Stimulated activated naive B cell treated with anti-CD40 and anti-IgM and Interleukin-4, amounts not matched to agents 10 μg/mL and 1 μg/mL and 100 μg/mL, for 72 hours (primary cell): ENCODE measurements around the gene ZNF668.

Experiments used
- ATAC-seq, 2 donors: fragments of 150-1000 bp; cut with Tn5 transposase; replicated peaks; 2 replicates each; pipeline ENCODE4 v1.10.0; 2021; ENCODE audit warnings: moderate library complexity in 1 of 2
- DNase-seq: peaks from one replicate; pipeline ENCODE4 v3.0.0; 2021
- H3K27ac Mint-ChIP-seq: one replicate; pipeline ENCODE4 v1.8.0; 2022; ENCODE audit warnings: mild to moderate bottlenecking, mixed read lengths
- H3K27me3 Mint-ChIP-seq, 2 donors: one replicate each; pipeline ENCODE4 v1.8.0; 2022; ENCODE audit warnings: mixed read lengths in 2 of 2
- H3K36me3 Mint-ChIP-seq, 2 donors: one replicate each; pipeline ENCODE4 v1.8.0; 2022; ENCODE audit warnings: mixed read lengths in 2 of 2, mild to moderate bottlenecking in 1 of 2
- H3K4me1 Mint-ChIP-seq, 2 donors: one replicate each; pipeline ENCODE4 v1.8.0; 2022; ENCODE audit warnings: mixed read lengths in 2 of 2, mild to moderate bottlenecking in 1 of 2
- H3K4me3 Mint-ChIP-seq, 2 donors: one replicate each; pipeline ENCODE4 v1.8.0; 2022; ENCODE audit warnings: mild to moderate bottlenecking in 2 of 2, mixed read lengths in 2 of 2, moderate library complexity in 1 of 2
- H3K9me3 Mint-ChIP-seq, 2 donors: one replicate each; pipeline ENCODE4 v1.8.0; 2022; ENCODE audit warnings: mixed read lengths in 2 of 2, mild to moderate bottlenecking in 1 of 2

Gene ZNF668

GRCh38 chr16:31088459-31089183 is 14.6 kb upstream of the ZNF668 start, which contains the start of gene PRSS53:
PRSS53 (minus strand) TSS chr16:31088943; CDS start chr16:31088809, 134 bp downstream.
- Mint-ChIP-seq H3K9me3 (no peaks in the 10 kb centered on the region), H3K4me3 (no peak within 1 kb of the TSS), H3K36me3 (peaks cover 6 to 18% of the 10 kb centered on the region in 2 donors), H3K27ac (peak within 1 kb of the TSS; percentile 37), H3K4me1 (peaks cover 10% of the 10 kb centered on the region in 2 donors), H3K27me3 (no peaks in the 10 kb centered on the region)
- DNase-seq (no peak), ATAC-seq (no peak)

- Mint-ChIP-seq H3K36me3 (peaks cover 6 to 20% of the 10 kb centered on the region in 2 donors), H3K27me3 (no peaks in the 10 kb centered on the region), H3K27ac (no peak overlapping the region)
These were observed 13.9 kb upstream of the ZNF668 start for GRCh38 chr16:31087971-31088370.

GRCh38 chr16:31087481-31087880 is 13.4 kb upstream of the ZNF668 start:
- H3K4me1 Mint-ChIP-seq = peaks cover 9% of the 10 kb centered on the region in 2 donors
- H3K27me3 Mint-ChIP-seq = no peaks in the 10 kb centered on the region
- ATAC-seq (no peak), DNase-seq (no peak)
- peaks cover 6 to 22% of the 10 kb centered on the region in 2 donors for H3K36me3 Mint-ChIP-seq
- H3K4me3 Mint-ChIP-seq = no peak overlapping the region
- no peaks in the 10 kb centered on the region for H3K9me3 Mint-ChIP-seq
- no peak overlapping the region for H3K27ac Mint-ChIP-seq

More at GRCh38 chr16:31087971-31088370, 13.9 kb upstream of the ZNF668 start:
- Mint-ChIP-seq H3K4me3 (no peak overlapping the region), H3K9me3 (no peaks in the 10 kb centered on the region), H3K4me1 (peaks cover 5 to 9% of the 10 kb centered on the region in 2 donors)
- no peak for DNase-seq
- no peak for ATAC-seq

GRCh38 chr16:31086629-31086906 is 12.5 kb upstream of the ZNF668 start:
- H3K9me3 Mint-ChIP-seq = no peaks in the 10 kb centered on the region
- H3K27me3 Mint-ChIP-seq = no peaks in the 10 kb centered on the region
- DNase-seq (no peak), ATAC-seq (no peak)
- peaks cover 11 to 18% of the 10 kb centered on the region in 2 donors for H3K4me1 Mint-ChIP-seq
- H3K4me3 Mint-ChIP-seq = no peak overlapping the region
- H3K27ac Mint-ChIP-seq = no peak overlapping the region
- H3K36me3 Mint-ChIP-seq = peaks cover 10 to 27% of the 10 kb centered on the region in 2 donors

GRCh38 chr16:31085873-31086628 is 12.0 kb upstream of the ZNF668 start:
- no peaks in the 10 kb centered on the region for H3K9me3 Mint-ChIP-seq
- no peak overlapping the region for H3K4me3 Mint-ChIP-seq
- no peaks in the 10 kb centered on the region for H3K27me3 Mint-ChIP-seq
- peaks cover 11 to 24% of the 10 kb centered on the region in 2 donors for H3K4me1 Mint-ChIP-seq
- H3K36me3 Mint-ChIP-seq = peaks cover 12 to 27% of the 10 kb centered on the region in 2 donors
- no peak overlapping the region for H3K27ac Mint-ChIP-seq
- ATAC-seq (no peak), DNase-seq (no peak)

GRCh38 chr16:31085411-31085810 is 11.4 kb upstream of the ZNF668 start:
- Mint-ChIP-seq H3K9me3 (no peaks in the 10 kb centered on the region), H3K27ac (no peak overlapping the region), H3K27me3 (no peaks in the 10 kb centered on the region), H3K4me1 (peaks cover 12 to 24% of the 10 kb centered on the region in 2 donors), H3K36me3 (peaks cover 18 to 23% of the 10 kb centered on the region in 2 donors), H3K4me3 (no peak overlapping the region)
- DNase-seq (no peak), ATAC-seq (no peak)

GRCh38 chr16:31084584-31085302 is 10.7 kb upstream of the ZNF668 start:
- no peak overlapping the region for H3K4me3 Mint-ChIP-seq
- ATAC-seq (peak in 1 of 2 donors; percentile 6), DNase-seq (no peak)
- peak overlapping the region; percentile 80 for H3K27ac Mint-ChIP-seq
- H3K27me3 Mint-ChIP-seq = no peaks in the 10 kb centered on the region
- peaks cover 22 to 26% of the 10 kb centered on the region in 2 donors for H3K36me3 Mint-ChIP-seq
- H3K4me1 Mint-ChIP-seq = peaks cover 14 to 26% of the 10 kb centered on the region in 2 donors
- no peaks in the 10 kb centered on the region for H3K9me3 Mint-ChIP-seq

GRCh38 chr16:31083981-31084380 is 9.9 kb upstream of the ZNF668 start:
- H3K9me3 Mint-ChIP-seq = no peaks in the 10 kb centered on the region
- peaks cover 17 to 26% of the 10 kb centered on the region in 2 donors for H3K4me1 Mint-ChIP-seq
- H3K27me3 Mint-ChIP-seq = no peaks in the 10 kb centered on the region
- no peak for DNase-seq
- ATAC-seq = no peak
- peaks cover 22 to 30% of the 10 kb centered on the region in 2 donors for H3K36me3 Mint-ChIP-seq
- no peak overlapping the region for H3K4me3 Mint-ChIP-seq
- H3K27ac Mint-ChIP-seq = peak overlapping the region; percentile 80

- Mint-ChIP-seq H3K27me3 (no peaks in the 10 kb centered on the region), H3K9me3 (no peaks in the 10 kb centered on the region), H3K4me3 (no peak overlapping the region), H3K4me1 (peaks cover 20 to 26% of the 10 kb centered on the region in 2 donors), H3K36me3 (peaks cover 22 to 34% of the 10 kb centered on the region in 2 donors), H3K27ac (no peak overlapping the region)
- ATAC-seq = no peak
- no peak for DNase-seq
These were observed 9.5 kb upstream of the ZNF668 start for GRCh38 chr16:31083556-31083955.

GRCh38 chr16:31083081-31083480 is 9.0 kb upstream of the ZNF668 start:
- H3K4me3 Mint-ChIP-seq = no peak overlapping the region
- ATAC-seq (no peak), DNase-seq (no peak)
- H3K4me1 Mint-ChIP-seq = peaks cover 20 to 26% of the 10 kb centered on the region in 2 donors
- peaks cover 23 to 39% of the 10 kb centered on the region in 2 donors for H3K36me3 Mint-ChIP-seq
- no peaks in the 10 kb centered on the region for H3K9me3 Mint-ChIP-seq
- H3K27me3 Mint-ChIP-seq = no peaks in the 10 kb centered on the region
- no peak overlapping the region for H3K27ac Mint-ChIP-seq

GRCh38 chr16:31082368-31083045 is 8.5 kb upstream of the ZNF668 start:
- peaks cover 26% of the 10 kb centered on the region in 2 donors for H3K4me1 Mint-ChIP-seq
- no peak for ATAC-seq
- H3K4me3 Mint-ChIP-seq = no peak overlapping the region
- no peaks in the 10 kb centered on the region for H3K27me3 Mint-ChIP-seq
- DNase-seq = no peak
- H3K36me3 Mint-ChIP-seq = peaks cover 27 to 44% of the 10 kb centered on the region in 2 donors
- no peaks in the 10 kb centered on the region for H3K9me3 Mint-ChIP-seq
- H3K27ac Mint-ChIP-seq = peak overlapping the region; percentile 11

- ATAC-seq (no peak), DNase-seq (no peak)
- H3K27me3 Mint-ChIP-seq = no peaks in the 10 kb centered on the region
- H3K27ac Mint-ChIP-seq = peak overlapping the region; percentile 75
- peaks cover 26% of the 10 kb centered on the region in 2 donors for H3K4me1 Mint-ChIP-seq
- no peaks in the 10 kb centered on the region for H3K9me3 Mint-ChIP-seq
- H3K36me3 Mint-ChIP-seq = peaks cover 27 to 49% of the 10 kb centered on the region in 2 donors
- no peak overlapping the region for H3K4me3 Mint-ChIP-seq
These were observed 7.7 kb upstream of the ZNF668 start for GRCh38 chr16:31081428-31082351.

- Mint-ChIP-seq H3K4me1 (peaks cover 27 to 31% of the 10 kb centered on the region in 2 donors), H3K4me3 (no peak overlapping the region), H3K27me3 (no peaks in the 10 kb centered on the region)
These were observed 6.8 kb upstream of the ZNF668 start for GRCh38 chr16:31080756-31081419.

More at GRCh38 chr16:31080756-31081419, 6.8 kb upstream of the ZNF668 start:
- Mint-ChIP-seq H3K9me3 (no peaks in the 10 kb centered on the region), H3K27ac (peak overlapping the region; percentile 75), H3K36me3 (peaks cover 27 to 49% of the 10 kb centered on the region in 2 donors)
- ATAC-seq (no peak), DNase-seq (no peak)
